CD8-positive, alpha-beta memory T cell (primary cell): ENCODE measurements around the gene PPP1R16B. TPM values are rescaled to one million over a fixed set of nuclear protein-coding genes. Genes with fewer than 3 reads are reported as not detected.
A peak's percentile ranks its signal among the peaks of the same experiment; 100 is the strongest.

Experiments
- CTCF ChIA-PET: fragments of 350-600 bp; sonication (Branson Sonifier 250); formaldehyde crosslinking; loops from one replicate; lab custom pipeline; 2021; ENCODE audit warnings: antibody characterized with exemption; lab: Charles Lee
- POLR2A ChIA-PET: fragments of 350-600 bp; sonication (Branson Sonifier 250); formaldehyde crosslinking; loops from one replicate; lab custom pipeline; 2021; ENCODE audit warnings: antibody characterized with exemption; lab: Charles Lee
- DNase-seq, 5 donors: peaks; one replicate each; pipeline versions ENCODE4 v3.0.0 to v3.0.0-alpha.2; 2020 to 2022; ENCODE audit warnings: mixed read lengths in 1 of 5
- H3K27ac ChIP-seq: one replicate; pipeline ENCODE4 v1.7.0; 2013; ENCODE audit warnings: low read depth, mild to moderate bottlenecking, low read length, moderate library complexity
- H3K27me3 ChIP-seq: 2 replicates; pipeline ENCODE4 v1.7.0; 2013; ENCODE audit warnings: low read length, mild to moderate bottlenecking; ENCODE audit not compliant: insufficient read depth, poor library complexity, severe bottlenecking
- H3K36me3 ChIP-seq: 2 replicates; pipeline ENCODE4 v1.7.0; 2013; ENCODE audit warnings: mild to moderate bottlenecking, low read length, moderate library complexity; ENCODE audit not compliant: insufficient read depth
- H3K4me1 ChIP-seq: 2 replicates; pipeline ENCODE4 v1.7.0; 2013; ENCODE audit warnings: mild to moderate bottlenecking, low read length, moderate library complexity; ENCODE audit not compliant: insufficient read depth
- H3K4me3 ChIP-seq: 2 replicates; pipeline ENCODE4 v1.7.0; 2013; ENCODE audit warnings: mild to moderate bottlenecking, low read length
- H3K9me3 ChIP-seq: 2 replicates; pipeline ENCODE4 v1.7.0; 2013; ENCODE audit warnings: mild to moderate bottlenecking, low read length
- H3K27ac Mint-ChIP-seq, 8 donors: one replicate each; pipeline ENCODE4 v1.8.0; 2020 to 2021; ENCODE audit warnings: mixed read lengths in 8 of 8, mild to moderate bottlenecking in 6 of 8, inconsistent platforms in 3 of 8, moderate library complexity in 3 of 8
- H3K27me3 Mint-ChIP-seq, 2 donors: one replicate each; pipeline ENCODE4 v1.8.0; 2020 to 2021; ENCODE audit warnings: mixed read lengths in 2 of 2, mild to moderate bottlenecking in 1 of 2, moderate library complexity in 1 of 2
- H3K36me3 Mint-ChIP-seq, 3 donors: one replicate each; pipeline ENCODE4 v1.8.0; 2020 to 2021; ENCODE audit warnings: mixed read lengths in 3 of 3, inconsistent platforms in 1 of 3, mild to moderate bottlenecking in 1 of 3
- H3K4me1 Mint-ChIP-seq, 3 donors: one replicate each; pipeline ENCODE4 v1.8.0; 2020 to 2021; ENCODE audit warnings: mixed read lengths in 3 of 3, inconsistent platforms in 1 of 3, mild to moderate bottlenecking in 1 of 3
- H3K4me3 Mint-ChIP-seq, 7 donors: one replicate each; pipeline ENCODE4 v1.8.0; 2020 to 2021; ENCODE audit warnings: mixed read lengths in 7 of 7, mild to moderate bottlenecking in 6 of 7, moderate library complexity in 4 of 7, inconsistent platforms in 2 of 7
- H3K9me3 Mint-ChIP-seq, 5 donors: one replicate each; pipeline ENCODE4 v1.8.0; 2020 to 2022; ENCODE audit warnings: mixed read lengths in 5 of 5, mild to moderate bottlenecking in 3 of 5, moderate library complexity in 2 of 5, inconsistent platforms in 1 of 5
- polyA plus RNA-seq: library from polyadenylated mRNA; unstranded; fragments of 300-500 nt; fragmentation: Illumina TruSeq; gene quantifications from one replicate; pipeline ENCODE4 v1.2.3, GENCODE V29; 2021
- total RNA-seq, 2 experiments: library from RNA; stranded (reverse); gene quantifications; one replicate each; pipeline ENCODE4 v1.2.3, GENCODE V29; 2021

The PPP1R16B gene
- total and polyA plus RNA-seq, 3 experiments from 2014 or later, result 40.2 to 171 (median 167) TPM

GRCh38 chr20:38893056-38893564 lies 87.6 kb downstream of the PPP1R16B start:
- Mint-ChIP-seq H3K9me3 (no peaks in the 10 kb centered on the region), H3K27ac (peak overlapping the region; percentile 93 to 99 (median 96)), H3K4me1 (peaks cover 33 to 71% (median 44%) of the 10 kb centered on the region in 3 donors), H3K4me3 (peak overlapping the region; percentile 3 to 83 (median 71)), H3K36me3 (peaks cover 0 to 69% (median 4%) of the 10 kb centered on the region in 3 donors), H3K27me3 (no peaks in the 10 kb centered on the region)
- Histone ChIP-seq H3K4me3 (no peak overlapping the region), H3K9me3 (no peaks in the 10 kb centered on the region), H3K27me3 (no peaks in the 10 kb centered on the region), H3K4me1 (peaks cover 14% of the 10 kb centered on the region), H3K36me3 (peaks cover 8% of the 10 kb centered on the region), H3K27ac (peak overlapping the region; percentile 56)
- CTCF ChIA-PET, result interaction anchor here (0.9 to 5.9 kb wide), 31 partner anchors 9 to 250 kb away, joined by 3 to 51 read pairs (median 5); partner anchors contain the start of gene PPP1R16B
- DNase-seq, result no peak
- POLR2A ChIA-PET, result interaction anchor here (0.8 to 3.0 kb wide), 8 partner anchors 10 to 88 kb away, joined by 3 to 32 read pairs (median 8); partner anchors contain the start of gene PPP1R16B

- POLR2A ChIA-PET, result interaction anchor here (0.8 to 3.0 kb wide), 8 partner anchors 10 to 88 kb away, joined by 3 to 32 read pairs (median 8); partner anchors contain the start of gene PPP1R16B
- H3K4me3 ChIP-seq, result peak overlapping the region; percentile 49
These were observed 88.1 kb downstream of the PPP1R16B start for GRCh38 chr20:38893565-38894090.

DNA sequence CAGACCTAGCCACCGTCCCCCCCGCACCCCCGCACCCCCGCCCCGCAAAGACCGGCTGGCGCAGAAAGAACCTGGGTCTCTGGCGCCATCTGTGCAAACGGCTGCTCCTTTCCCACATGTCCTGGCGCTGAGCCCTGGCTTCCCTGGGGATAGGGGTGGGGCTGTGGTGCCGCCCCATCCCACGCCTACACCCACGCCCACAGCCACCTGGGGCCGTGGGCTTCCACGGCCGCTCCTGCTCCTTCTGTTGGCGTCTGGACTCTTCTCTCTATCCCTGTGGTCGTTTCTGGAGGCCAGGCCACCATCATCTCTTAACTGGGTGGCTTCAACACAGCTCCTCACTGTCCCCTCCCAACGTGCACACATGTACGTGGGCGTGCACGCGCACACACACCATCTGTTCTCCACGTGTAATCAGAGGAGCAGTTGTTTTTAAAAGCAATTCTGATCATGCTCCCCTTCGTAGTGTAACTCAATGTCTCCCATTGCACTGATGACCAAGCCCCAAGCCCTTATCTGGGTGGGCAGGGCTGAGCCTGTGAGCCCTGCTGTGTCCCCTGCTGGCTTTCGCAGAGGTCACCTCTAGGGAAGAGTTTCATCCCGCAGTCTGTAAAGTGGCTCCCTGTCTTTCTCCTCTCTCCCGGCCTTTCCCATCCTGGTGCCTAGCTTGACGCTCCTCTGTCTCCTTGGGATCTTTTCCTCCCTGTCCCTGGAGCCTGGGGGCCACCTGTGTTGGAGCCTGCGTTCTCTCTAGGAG lies 88.8 kb downstream of the PPP1R16B start:
- Mint-ChIP-seq H3K36me3 (peaks cover 0 to 73% (median 4%) of the 10 kb centered on the region in 3 donors), H3K4me3 (peak overlapping the region in 6 of 7 donors; percentile 43 to 83 (median 62)), H3K9me3 (no peaks in the 10 kb centered on the region), H3K27me3 (no peaks in the 10 kb centered on the region), H3K27ac (peak overlapping the region; percentile 93 to 99 (median 96)), H3K4me1 (peaks cover 32 to 62% (median 39%) of the 10 kb centered on the region in 3 donors)
- peaks cover 14% of the 10 kb centered on the region for H3K36me3 ChIP-seq
- ChIA-PET POLR2A (interaction anchor here (2.4 to 3.0 kb wide), 2 partner anchors 11 to 18 kb away, joined by 10 to 32 read pairs; no protein-coding TSS in a partner anchor), CTCF (interaction anchor here (0.7 to 5.9 kb wide), 21 partner anchors 13 to 459 kb away, joined by 3 to 51 read pairs (median 6); partner anchors contain the start of genes ACTR5, PPP1R16B and SNHG17)
- DNase-seq, result no peak
- no peak overlapping the region for H3K27ac ChIP-seq
- no peaks in the 10 kb centered on the region for H3K9me3 ChIP-seq
- no peaks in the 10 kb centered on the region for H3K27me3 ChIP-seq
- peaks cover 14% of the 10 kb centered on the region for H3K4me1 ChIP-seq
- H3K4me3 ChIP-seq, result no peak overlapping the region

More at GRCh38 chr20:38893565-38894090, 88.1 kb downstream of the PPP1R16B start:
- H3K4me1 Mint-ChIP-seq, result peaks cover 32 to 67% (median 44%) of the 10 kb centered on the region in 3 donors
- H3K4me1 ChIP-seq, result peaks cover 14% of the 10 kb centered on the region
- no peaks in the 10 kb centered on the region for H3K27me3 Mint-ChIP-seq
- H3K36me3 Mint-ChIP-seq, result peaks cover 0 to 72% (median 4%) of the 10 kb centered on the region in 3 donors
- H3K9me3 Mint-ChIP-seq, result no peaks in the 10 kb centered on the region
- peak; percentile 72 to 85 (median 74) for DNase-seq
- no peaks in the 10 kb centered on the region for H3K27me3 ChIP-seq
- no peaks in the 10 kb centered on the region for H3K9me3 ChIP-seq
- peaks cover 11% of the 10 kb centered on the region for H3K36me3 ChIP-seq
- CTCF ChIA-PET, result interaction anchor here (0.9 to 5.9 kb wide), 28 partner anchors 8 to 251 kb away, joined by 3 to 51 read pairs (median 6); partner anchors contain the start of gene PPP1R16B
- peak overlapping the region; percentile 29 to 83 (median 71) for H3K4me3 Mint-ChIP-seq
- peak overlapping the region; percentile 56 for H3K27ac ChIP-seq
- H3K27ac Mint-ChIP-seq, result peak overlapping the region; percentile 93 to 99 (median 96)

DNA sequence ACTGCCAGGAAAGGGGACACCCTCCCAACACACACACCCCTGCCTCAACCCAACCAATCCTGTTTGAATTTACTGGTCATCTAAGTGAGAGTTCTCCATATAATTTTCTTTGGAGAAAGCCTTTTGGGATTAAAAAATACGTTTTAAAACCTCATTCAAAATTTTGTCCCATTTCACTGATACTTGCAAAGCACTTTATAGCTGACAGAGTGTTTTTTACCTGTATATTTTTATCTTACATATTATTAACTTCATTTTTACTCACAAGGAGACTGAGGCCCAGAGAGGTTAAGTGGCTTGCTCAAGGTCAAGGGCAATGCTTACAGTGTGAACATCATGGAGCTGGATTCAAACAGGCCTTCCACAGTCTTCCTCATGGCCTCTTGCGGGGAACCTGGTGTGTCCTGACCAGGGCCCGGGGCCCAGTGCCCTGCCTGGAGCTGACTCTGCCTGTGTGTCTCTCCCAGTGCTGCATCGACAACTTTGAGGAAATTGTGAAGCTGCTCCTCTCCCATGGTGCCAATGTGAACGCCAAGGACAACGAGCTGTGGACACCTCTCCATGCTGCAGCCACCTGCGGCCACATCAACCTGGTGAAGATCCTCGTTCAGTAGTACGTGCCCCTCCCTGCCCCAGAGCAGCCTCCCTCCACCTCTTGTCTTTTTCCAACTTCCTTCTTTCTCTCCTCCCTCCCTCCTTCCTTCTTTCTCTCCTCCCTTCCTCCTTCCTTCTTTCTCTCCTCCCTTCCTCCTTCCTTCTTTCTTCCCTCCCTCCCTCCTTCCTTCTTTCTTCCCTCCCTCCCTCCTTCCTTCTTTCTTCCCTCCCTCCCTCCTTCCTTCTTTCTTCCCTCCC lies 89.8 kb downstream of the PPP1R16B start:
- POLR2A ChIA-PET, result interaction anchor here (0.6 kb wide), 1 partner anchor 136 kb away, joined by 3 read pairs; no protein-coding TSS in a partner anchor
- peaks cover 14% of the 10 kb centered on the region for H3K4me1 ChIP-seq
- peaks cover 14% of the 10 kb centered on the region for H3K36me3 ChIP-seq
- no peak overlapping the region for H3K27ac ChIP-seq
- no peak for DNase-seq
- H3K9me3 ChIP-seq, result no peaks in the 10 kb centered on the region
- H3K4me3 ChIP-seq, result no peak overlapping the region
- H3K4me3 Mint-ChIP-seq, result no peak overlapping the region
- H3K36me3 Mint-ChIP-seq, result peaks cover 0 to 73% (median 4%) of the 10 kb centered on the region in 3 donors
- H3K4me1 Mint-ChIP-seq, result peaks cover 29 to 51% (median 36%) of the 10 kb centered on the region in 3 donors
- no peaks in the 10 kb centered on the region for H3K27me3 Mint-ChIP-seq
- CTCF ChIA-PET, result interaction anchor here (0.7 to 5.9 kb wide), 15 partner anchors 14 to 461 kb away, joined by 3 to 51 read pairs (median 4); partner anchors contain the start of genes ACTR5, PPP1R16B and SNHG17
- peak overlapping the region in 4 of 8 donors; percentile 19 to 97 (median 93) for H3K27ac Mint-ChIP-seq
- H3K27me3 ChIP-seq, result no peaks in the 10 kb centered on the region
- no peaks in the 10 kb centered on the region for H3K9me3 Mint-ChIP-seq

DNA sequence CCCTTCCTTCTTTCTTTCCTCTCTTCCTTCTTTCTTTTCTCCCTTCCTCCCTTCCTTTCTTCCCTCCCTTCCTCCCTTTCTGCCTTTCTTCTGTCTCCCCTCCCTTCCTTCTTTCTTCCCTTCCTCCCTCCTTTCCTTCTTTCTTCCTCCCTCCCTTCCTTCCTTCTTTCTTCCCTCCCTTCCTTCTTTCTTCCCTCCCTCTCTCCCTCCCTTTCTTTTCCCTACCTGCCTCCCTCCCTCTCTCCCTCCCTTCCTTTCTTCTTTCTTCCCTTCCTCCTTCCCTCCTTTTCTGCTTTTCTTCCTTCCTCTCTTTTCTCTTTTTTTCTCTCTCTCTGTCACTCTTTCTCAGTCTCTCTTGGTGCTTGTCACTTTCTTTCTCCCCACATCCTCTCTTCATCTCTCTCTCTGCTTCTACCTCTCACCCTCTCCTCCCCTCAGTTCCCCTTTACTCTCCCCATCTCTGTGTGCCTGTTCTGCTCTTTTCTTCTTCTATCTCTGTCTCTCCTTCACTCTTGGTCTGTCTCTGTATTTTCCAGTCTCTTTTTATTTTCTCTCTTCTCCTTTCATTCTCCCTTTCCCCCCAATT lies 90.6 kb downstream of the PPP1R16B start:
- no peak overlapping the region for H3K4me3 ChIP-seq
- H3K4me1 ChIP-seq, result peaks cover 14% of the 10 kb centered on the region
- ChIA-PET POLR2A (no interaction called here), CTCF (interaction anchor here (1.2 to 5.9 kb wide), 5 partner anchors 15 to 138 kb away, joined by 3 to 51 read pairs (median 5); no protein-coding TSS in a partner anchor)
- Mint-ChIP-seq H3K9me3 (no peaks in the 10 kb centered on the region), H3K27me3 (no peaks in the 10 kb centered on the region), H3K4me3 (no peak overlapping the region), H3K36me3 (peaks cover 0 to 73% (median 4%) of the 10 kb centered on the region in 3 donors), H3K27ac (peak overlapping the region in 7 of 8 donors; percentile 43 to 86 (median 69)), H3K4me1 (peaks cover 27 to 44% (median 33%) of the 10 kb centered on the region in 3 donors)
- H3K9me3 ChIP-seq, result no peaks in the 10 kb centered on the region
- no peak overlapping the region for H3K27ac ChIP-seq
- no peak for DNase-seq
- peaks cover 22% of the 10 kb centered on the region for H3K36me3 ChIP-seq
- H3K27me3 ChIP-seq, result no peaks in the 10 kb centered on the region

DNA sequence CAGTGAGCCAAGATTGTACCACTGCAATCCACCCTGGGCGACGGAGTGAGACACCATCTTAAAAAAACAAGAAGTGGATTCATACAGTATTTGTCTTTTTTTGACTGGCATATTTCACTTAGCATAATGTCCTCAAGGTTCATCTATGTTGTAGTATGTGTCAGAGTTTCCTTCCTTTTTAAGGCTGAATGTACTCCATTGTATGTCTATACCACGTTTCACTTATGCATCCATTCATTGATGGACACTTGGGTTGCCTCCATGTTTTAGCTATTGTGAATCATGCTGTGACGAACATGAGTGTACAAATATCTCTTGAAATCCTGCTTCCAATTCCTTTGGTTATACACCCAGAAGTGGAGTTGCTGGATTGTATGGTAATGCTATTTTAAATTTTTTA lies 91.8 kb downstream of the PPP1R16B start:
- Histone ChIP-seq H3K36me3 (peaks cover 28% of the 10 kb centered on the region), H3K9me3 (no peaks in the 10 kb centered on the region), H3K27me3 (no peaks in the 10 kb centered on the region), H3K4me3 (no peak overlapping the region), H3K4me1 (peaks cover 14% of the 10 kb centered on the region), H3K27ac (no peak overlapping the region)
- Mint-ChIP-seq H3K4me1 (peaks cover 26 to 36% (median 33%) of the 10 kb centered on the region in 3 donors), H3K27me3 (no peaks in the 10 kb centered on the region), H3K27ac (peak overlapping the region in 1 of 8 donors; percentile 79), H3K36me3 (peaks cover 5 to 81% (median 9%) of the 10 kb centered on the region in 3 donors), H3K9me3 (no peaks in the 10 kb centered on the region), H3K4me3 (no peak overlapping the region)
- CTCF ChIA-PET, result no interaction called here
- POLR2A ChIA-PET, result no interaction called here
- no peak for DNase-seq
